AG04450 (cell line): ENCODE measurements around the gene CGB7. TPM values are rescaled to one million over a fixed set of nuclear protein-coding genes. Genes with fewer than 3 reads are reported as not detected.

Experiments
- CTCF ChIA-PET: fragments of 300-600, 350-600 bp; formaldehyde crosslinking; extraction: SDS; loops from one replicate; lab custom pipeline; 2022; ENCODE audit warnings: antibody characterized with exemption, inconsistent platforms; lab: Charles Lee
- POLR2A ChIA-PET: fragments of 350-600 bp; formaldehyde crosslinking; extraction: SDS; loops from one replicate; lab custom pipeline; 2021; ENCODE audit warnings: antibody characterized with exemption, inconsistent platforms; lab: Yijun Ruan, JAX
- DNase-seq: peaks from one replicate; pipeline ENCODE4 v3.0.0-alpha.2; 2011; ENCODE audit warnings: low read depth, low spot score
- H3K27ac ChIP-seq: one replicate; pipeline ENCODE4 v1.5.1; 2012; ENCODE audit warnings: low read depth, low read length, control low read depth
- H3K27me3 ChIP-seq: one replicate; pipeline ENCODE4 v1.6.0; 2012; ENCODE audit warnings: low read length; ENCODE audit not compliant: control insufficient read depth, insufficient read depth
- H3K4me3 ChIP-seq: 2 replicates; pipeline ENCODE4 v1.5.1; 2011; ENCODE audit warnings: mild to moderate bottlenecking, low read depth, low read length, control low read depth
- H3K9me3 ChIP-seq: 2 replicates; pipeline ENCODE4 v1.5.1; 2012; ENCODE audit warnings: low read length; ENCODE audit not compliant: control insufficient read depth, insufficient read depth
- CTCF ChIP-seq: IDR thresholded peaks from 2 replicates; pipeline ENCODE4 v1.5.1; 2011; ENCODE audit warnings: low read depth, low read length, control low read depth, inconsistent platforms
- polyA minus RNA-seq: library from RNA; depleted of rRNA, polyadenylated mRNA; stranded (reverse); fragments of >200 nt; gene quantifications from 2 replicates; pipeline ENCODE4 v1.2.3, GENCODE V29; 2011; rRNA and poly(A)+ RNA removed
- polyA plus RNA-seq: library from polyadenylated mRNA; depleted of rRNA; stranded (reverse); fragments of >200 nt; gene quantifications from 2 replicates; pipeline ENCODE4 v1.2.3, GENCODE V29; 2011; rRNA removed

CGB7 gene
- polyA plus RNA-seq (0.42 and 0.87 TPM in 2 replicates), polyA minus RNA-seq (0.30 and 0.37 TPM in 2 replicates)

- ChIA-PET POLR2A (interaction anchor here (0.6 to 1.2 kb wide), 3 partner anchors 40 to 1339 kb away, joined by 3 read pairs; partner anchors contain the start of genes GYS1 and RUVBL2), CTCF (interaction anchor here (1.3 to 2.4 kb wide), 5 partner anchors 40 to 141 kb away, joined by 4 to 18 read pairs (median 5); partner anchors contain the start of genes GYS1 and RUVBL2)
- no peak for TF ChIP-seq CTCF
- Histone ChIP-seq H3K27me3 (no peaks in the 10 kb centered on the region), H3K4me3 (peak within 1 kb of the TSS; percentile 64), H3K9me3 (no peaks in the 10 kb centered on the region; the same call in 1 of the 2 replicates), H3K27ac (no peak within 1 kb of the TSS)
- no peak for DNase-seq
These were observed at the start of gene CGB7 for GRCh38 chr19:49057636-49058234. Gene CGB7 (minus strand): TSS chr19:49057749. CDS start chr19:49055375, 2,374 bp downstream.

GRCh38 chr19:49106648-49107135 is 49.1 kb upstream of the CGB7 start:
- H3K4me3 ChIP-seq: no peak overlapping the region
- H3K9me3 ChIP-seq: no peaks in the 10 kb centered on the region
- no peak for DNase-seq
- POLR2A ChIA-PET: interaction anchor here (0.6 kb wide), 1 partner anchor 91 kb away, joined by 3 read pairs; no protein-coding TSS in a partner anchor
- H3K27ac ChIP-seq: no peak overlapping the region
- peak; percentile 78 for TF ChIP-seq CTCF
- no peaks in the 10 kb centered on the region for H3K27me3 ChIP-seq
- CTCF ChIA-PET: interaction anchor here (0.9 to 1.9 kb wide), 4 partner anchors 9 to 101 kb away, joined by 3 to 13 read pairs (median 4); no protein-coding TSS in a partner anchor

GRCh38 chr19:49104229-49104864 is 46.8 kb upstream of the CGB7 start:
- ChIA-PET CTCF (interaction anchor here (0.5 to 1.8 kb wide), 2 partner anchors 10 to 89 kb away, joined by 3 to 8 read pairs; partner anchors contain the start of gene LIN7B), POLR2A (no interaction called here)
- Histone ChIP-seq H3K27ac (no peak overlapping the region), H3K4me3 (no peak overlapping the region), H3K27me3 (no peaks in the 10 kb centered on the region), H3K9me3 (no peaks in the 10 kb centered on the region)
- no peak for TF ChIP-seq CTCF
- DNase-seq: no peak

GRCh38 chr19:49103331-49104085 is 46.0 kb upstream of the CGB7 start:
- ChIA-PET CTCF (interaction anchor here (2.4 kb wide), 1 partner anchor 95 kb away, joined by 7 read pairs; no protein-coding TSS in a partner anchor), POLR2A (interaction anchor here (0.7 to 1.3 kb wide), 2 partner anchors 8 to 11 kb away, joined by 3 to 4 read pairs; partner anchors contain the start of gene LIN7B)
- Histone ChIP-seq H3K4me3 (no peak overlapping the region), H3K9me3 (no peaks in the 10 kb centered on the region), H3K27ac (no peak overlapping the region), H3K27me3 (no peaks in the 10 kb centered on the region)
- no peak for DNase-seq
- TF ChIP-seq CTCF: no peak
